ENCODE results near the gene ZNF385B. TPM values are rescaled to one million over a fixed set of nuclear protein-coding genes. Genes with fewer than 3 reads are reported as not detected.

The ZNF385B gene
- total RNA-seq, 4 donors from 2014 or later = 0.74 to 4.6 (median 0.82) TPM; not detected in 1

- ATAC-seq (ENCODE audit: low FRiP score) (no peak), DNase-seq (ENCODE audit: low spot score) (no peak)
- TF ChIP-seq CTCF (IDR thresholded peaks at IDR 0.05) = no peak
Observed at GRCh38 chr2:179657068-179657595, 204.3 kb downstream of the ZNF385B start.

GRCh38 chr2:179655627-179656026, 205.8 kb downstream of the ZNF385B start:
- DNase-seq (ENCODE audit: low spot score) (no peak), ATAC-seq (ENCODE audit: low FRiP score) (no peak)
- no peak for TF ChIP-seq CTCF (IDR thresholded peaks at IDR 0.05)

- no peak for DNase-seq (ENCODE audit: low spot score)
- TF ChIP-seq CTCF (IDR thresholded peaks at IDR 0.05) = no peak
- ATAC-seq (ENCODE audit: low FRiP score) = no peak
Observed at GRCh38 chr2:179654806-179655205, 206.6 kb downstream of the ZNF385B start.

- no peak for TF ChIP-seq CTCF (IDR thresholded peaks at IDR 0.05)
- ATAC-seq (ENCODE audit: low FRiP score) (no peak), DNase-seq (ENCODE audit: low spot score) (no peak)
Observed at GRCh38 chr2:179652296-179652695, 209.1 kb downstream of the ZNF385B start.

- no peak for TF ChIP-seq CTCF (IDR thresholded peaks at IDR 0.05)
- no peak for DNase-seq (ENCODE audit: low spot score)
- ATAC-seq (ENCODE audit: low FRiP score) = no peak
Observed at GRCh38 chr2:179650420-179650819, 211.0 kb downstream of the ZNF385B start.

- TF ChIP-seq CTCF (IDR thresholded peaks at IDR 0.05) = no peak
- ATAC-seq (ENCODE audit: low FRiP score) = no peak
- no peak for DNase-seq (ENCODE audit: low spot score)
Observed at GRCh38 chr2:179646862-179647587, 214.4 kb downstream of the ZNF385B start.

- TF ChIP-seq CTCF (IDR thresholded peaks at IDR 0.05) = no peak
- no peak for DNase-seq (ENCODE audit: low spot score)
- ATAC-seq (ENCODE audit: low FRiP score) = no peak
Observed at GRCh38 chr2:179646173-179646769, 215.1 kb downstream of the ZNF385B start.

Data from omental fat pad (tissue), 4 donors.